Stimulated activated CD4-positive, alpha-beta T cell treated with anti-CD3 and anti-CD28 coated beads, Interleukin-2, amount 100 ng/mL, for 48 hours (primary cell): ENCODE results near the gene MARCHF10.
A peak's percentile ranks its signal among the peaks of the same experiment; 100 is the strongest.

Source experiments
- DNase-seq, 2 donors: peaks; one replicate each; pipeline ENCODE4 v3.0.0-alpha.2; 2020

MARCHF10 gene

GRCh38 chr17:62653826-62654761 lies 154.0 kb downstream of the MARCHF10 start:
- DNase-seq, result no peak

GRCh38 chr17:62653002-62653825 lies 154.9 kb downstream of the MARCHF10 start:
- DNase-seq, result peak; percentile 86 to 91

- peak; percentile 16 to 26 for DNase-seq
These were observed 155.7 kb downstream of the MARCHF10 start for GRCh38 chr17:62652251-62653001.
